LNCAP (cell line): Measurements from ENCODE around the gene CALCOCO2.

Source experiments
- CTCF ChIP-seq: fragments of 450-650 bp; IDR thresholded peaks from 2 replicates; pipeline ENCODE4 v1.5.1; 2017; ENCODE audit warnings: mild to moderate bottlenecking

The CALCOCO2 gene

GRCh38 chr17:48893646-48894508 is 63.0 kb downstream of the CALCOCO2 start:
- TF ChIP-seq CTCF, result no peak

- TF ChIP-seq CTCF, result no peak
Observed at GRCh38 chr17:48894886-48895285, 64.1 kb downstream of the CALCOCO2 start.

DNA sequence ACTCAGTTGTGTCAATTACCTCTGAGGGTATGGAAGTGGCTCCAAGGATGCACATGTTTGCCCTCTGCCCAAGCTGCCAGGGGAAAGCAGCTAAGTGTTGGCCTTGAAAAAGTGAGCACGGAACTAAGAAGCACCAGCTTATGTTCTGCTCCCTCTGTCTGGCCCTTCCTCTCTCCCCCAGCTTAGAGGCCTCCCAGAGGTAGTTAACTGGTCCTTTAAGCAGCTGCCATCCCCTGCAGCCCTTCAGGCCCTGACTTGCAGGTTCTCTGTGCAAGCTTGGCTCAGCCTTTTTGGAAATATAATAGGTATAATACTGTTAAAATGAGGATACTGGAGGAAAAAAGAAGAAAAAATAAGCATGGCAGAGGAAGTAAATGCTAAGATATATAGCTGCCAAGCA is 70.4 kb downstream of the CALCOCO2 start:
- no peak for TF ChIP-seq CTCF

GRCh38 chr17:48903401-48903800 is 72.6 kb downstream of the CALCOCO2 start:
- no peak for TF ChIP-seq CTCF

GRCh38 chr17:48904428-48904827 is 73.6 kb downstream of the CALCOCO2 start:
- TF ChIP-seq CTCF, result no peak

DNA sequence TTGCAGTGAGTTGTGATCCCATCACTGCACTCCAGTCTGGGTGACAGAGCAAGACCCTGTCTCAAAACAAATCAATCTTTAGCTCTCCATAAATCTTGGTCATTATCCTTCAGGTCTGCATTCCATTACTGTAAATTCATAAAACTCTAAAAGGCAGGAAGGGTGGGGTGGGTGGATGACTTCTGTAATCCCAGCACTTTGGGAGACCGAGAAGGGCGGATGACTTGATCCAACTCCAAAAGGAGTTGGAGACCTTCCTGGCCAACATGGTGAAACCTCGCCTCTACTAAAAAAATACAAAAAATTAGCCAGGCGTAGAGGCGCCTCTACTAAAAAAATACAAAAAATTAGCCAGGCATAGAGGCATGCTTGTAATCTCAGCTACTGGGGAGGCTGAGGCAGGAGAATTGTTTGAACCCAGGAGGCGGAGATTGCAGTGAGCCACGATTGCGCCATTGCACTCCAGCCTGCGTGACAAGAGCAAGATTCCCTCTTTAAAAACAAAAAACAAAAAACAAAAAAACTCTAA is 75.2 kb downstream of the CALCOCO2 start:
- no peak for TF ChIP-seq CTCF

DNA sequence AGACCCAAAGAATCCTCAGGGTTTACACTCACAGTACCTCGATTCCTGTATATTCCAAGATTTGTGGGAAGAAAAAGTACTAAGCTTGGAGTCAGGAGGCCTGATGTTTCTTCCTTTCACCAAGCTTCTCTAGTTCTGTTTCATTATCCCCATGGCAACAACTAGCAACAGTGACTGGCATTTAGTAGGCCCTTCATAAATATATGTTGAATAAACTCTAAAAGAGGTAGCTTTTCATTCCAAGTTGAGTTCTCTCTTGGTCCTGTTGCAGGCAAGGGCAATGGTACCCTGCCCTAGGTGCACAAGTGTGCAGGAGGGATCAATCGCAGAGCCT is 76.8 kb downstream of the CALCOCO2 start:
- TF ChIP-seq CTCF, result no peak
